Activated naive CD4-positive, alpha-beta T cell treated with anti-CD3 and anti-CD28 coated beads, Interleukin-2, amount 50 U/mL, for 16 hours (primary cell): ENCODE results near the gene MRGPRG.

Source experiments
- DNase-seq: peaks from one replicate; pipeline ENCODE4 v3.0.0-alpha.2; 2020

Gene MRGPRG

DNA sequence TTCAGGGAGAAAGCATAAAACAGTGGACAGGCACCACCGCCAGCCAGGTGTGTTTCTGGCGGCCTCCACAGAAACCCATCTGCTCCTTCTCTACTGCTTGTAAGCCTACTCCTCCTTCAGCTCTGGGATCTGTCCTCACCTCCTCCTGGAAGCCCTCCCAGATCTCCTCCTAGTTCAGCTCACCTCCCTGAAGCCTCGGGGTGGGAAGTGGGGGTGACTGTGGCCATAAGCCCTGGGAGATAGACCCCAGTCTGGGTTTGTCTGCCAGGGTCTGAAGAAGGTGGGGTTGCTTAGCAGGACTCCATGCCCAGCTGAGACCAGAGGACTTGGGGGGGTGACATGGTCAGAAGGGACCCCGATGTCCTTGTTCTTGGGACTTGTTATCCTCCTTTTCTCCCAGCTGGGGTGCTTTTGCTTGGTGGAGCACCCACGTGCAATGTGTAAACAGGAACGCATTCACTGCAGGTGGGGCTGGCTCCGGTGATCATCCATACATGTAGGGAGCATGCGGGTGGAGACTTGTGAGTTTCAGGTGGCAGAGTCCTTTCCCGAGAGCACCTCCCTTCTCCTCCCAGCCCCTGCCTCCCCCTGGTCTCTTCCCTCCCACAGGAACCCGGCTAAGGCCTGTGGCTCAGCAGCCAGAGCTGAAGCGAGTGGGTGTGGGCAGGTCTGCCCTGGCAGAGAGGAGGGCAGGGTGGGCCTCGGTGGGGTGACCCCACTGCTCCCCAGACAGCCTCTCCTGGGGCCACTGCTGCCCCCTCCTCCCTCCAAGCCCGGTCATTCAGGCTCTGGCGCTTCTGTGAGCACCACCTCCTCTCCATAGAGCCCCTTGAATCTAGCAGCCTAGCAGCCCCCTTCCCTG lies 25.9 kb downstream of the MRGPRG start:
- DNase-seq, result no peak

DNA sequence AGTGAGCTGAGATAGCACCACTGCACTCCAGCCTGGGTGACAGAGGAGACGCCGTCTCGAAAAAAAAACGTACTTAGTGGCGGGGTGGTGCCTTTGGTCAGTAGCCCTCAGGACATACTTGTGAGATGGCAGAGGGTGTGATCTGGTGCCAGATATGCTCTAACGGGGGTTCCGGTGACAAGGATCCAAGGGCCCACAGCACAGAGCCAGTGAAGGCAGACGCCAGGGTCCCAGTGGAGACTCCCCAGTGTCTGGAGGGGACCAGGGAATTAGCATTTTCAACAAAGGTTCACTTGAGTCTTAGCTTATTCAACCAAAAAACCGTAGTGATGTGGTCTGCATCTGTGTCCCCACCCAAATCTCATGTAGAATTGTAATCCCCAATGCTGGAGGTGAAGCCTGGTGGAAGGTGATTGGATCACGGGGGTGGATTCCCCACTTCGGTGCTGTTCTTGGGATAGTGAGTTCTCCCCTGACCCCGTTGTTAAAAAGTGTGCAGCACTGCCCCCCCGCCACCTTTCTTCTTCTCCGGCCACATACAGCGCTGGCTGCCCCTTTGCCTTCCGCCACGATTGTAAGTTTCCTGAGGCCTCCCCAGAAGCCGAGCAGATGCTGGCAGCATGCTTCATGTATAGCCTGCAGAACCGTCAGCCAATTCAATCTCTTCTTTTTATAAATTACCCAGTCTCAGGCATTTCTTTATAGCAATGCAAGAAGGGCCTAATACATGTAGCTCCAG lies 26.9 kb downstream of the MRGPRG start:
- DNase-seq, result no peak

DNA sequence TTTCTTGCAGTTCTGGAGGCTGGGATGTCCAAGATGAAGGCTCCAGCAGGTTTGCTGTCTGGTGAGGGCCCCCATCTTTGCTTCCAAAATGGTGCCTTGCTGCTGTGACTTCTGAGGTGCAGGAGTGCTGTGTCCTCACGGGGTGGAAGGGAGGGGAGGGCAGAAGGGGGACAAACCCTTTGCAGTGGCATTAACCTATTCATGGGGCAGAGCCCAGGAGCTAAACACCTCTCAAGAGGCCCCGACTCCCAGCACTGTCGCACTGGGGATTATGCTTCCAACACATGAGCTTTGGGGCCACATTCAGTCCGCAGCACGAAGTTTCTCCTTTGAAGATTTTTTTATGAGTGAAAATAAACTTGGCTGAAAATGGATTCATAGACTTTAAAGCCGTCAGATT lies 28.0 kb downstream of the MRGPRG start:
- peak; percentile 1 for DNase-seq

DNA sequence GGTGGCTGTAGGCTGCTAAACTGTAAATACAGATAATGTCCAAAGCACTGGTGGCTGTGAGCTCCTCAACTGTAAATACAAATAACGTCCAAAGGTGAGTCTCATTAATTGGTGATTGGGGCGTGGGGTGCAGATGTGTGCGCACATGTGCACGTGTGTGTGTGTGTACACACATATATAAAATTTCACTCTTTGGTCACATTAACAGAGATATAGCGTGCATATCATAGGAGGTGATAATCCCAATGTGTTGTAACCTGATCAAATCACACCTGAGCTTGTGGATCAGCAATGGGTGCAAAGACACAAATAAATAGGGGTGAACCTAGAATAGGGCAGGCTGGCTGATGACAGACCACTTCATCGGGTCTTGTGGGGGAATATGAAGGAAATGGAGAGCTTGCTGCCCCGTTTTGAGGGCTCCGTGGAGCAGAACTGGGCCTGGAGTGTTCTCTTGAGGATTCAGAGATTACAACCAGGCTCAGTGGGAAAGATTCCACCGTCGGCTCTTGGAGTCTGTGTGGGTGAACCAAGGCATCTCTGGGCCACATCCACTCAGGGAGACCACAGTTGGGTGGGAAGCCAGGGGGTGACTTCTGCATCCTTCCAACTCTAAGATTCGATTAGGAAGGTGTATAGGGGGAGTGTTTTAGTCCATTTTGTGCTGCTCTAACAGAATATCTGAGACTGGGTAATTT lies 28.6 kb downstream of the MRGPRG start:
- DNase-seq, result no peak

DNA sequence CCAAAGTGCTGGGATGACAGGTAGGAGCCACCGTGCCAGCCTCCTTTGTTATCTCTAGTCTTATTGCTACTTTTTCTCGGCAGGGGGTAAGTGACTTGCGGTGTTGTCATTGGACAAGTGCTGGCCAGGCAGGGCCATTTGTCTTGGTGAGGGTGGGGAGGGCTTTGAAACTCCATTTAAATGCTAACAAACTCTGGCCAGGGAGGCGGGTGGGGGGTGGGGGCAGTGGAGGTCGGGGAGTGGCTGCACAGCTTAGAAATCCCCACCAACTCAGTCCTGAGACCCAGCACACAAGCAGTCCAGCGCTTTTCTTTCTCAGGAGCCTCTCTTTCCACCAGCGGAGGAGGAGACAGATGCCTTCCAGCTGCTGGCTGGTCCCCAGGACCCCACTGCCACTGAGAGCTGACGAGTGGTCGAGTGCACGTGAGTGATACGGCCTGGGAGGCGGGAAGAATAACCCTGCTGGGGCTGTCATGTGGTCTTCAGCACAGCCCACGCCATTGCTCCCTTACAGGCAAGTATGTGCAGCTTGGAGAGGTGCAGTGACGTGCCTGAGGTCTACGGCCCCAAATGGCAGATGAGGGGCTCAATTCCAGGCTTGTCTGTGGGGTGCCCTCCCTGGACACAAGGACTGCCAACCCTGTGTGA lies 29.3 kb downstream of the MRGPRG start:
- peak; percentile 6 for DNase-seq

DNA sequence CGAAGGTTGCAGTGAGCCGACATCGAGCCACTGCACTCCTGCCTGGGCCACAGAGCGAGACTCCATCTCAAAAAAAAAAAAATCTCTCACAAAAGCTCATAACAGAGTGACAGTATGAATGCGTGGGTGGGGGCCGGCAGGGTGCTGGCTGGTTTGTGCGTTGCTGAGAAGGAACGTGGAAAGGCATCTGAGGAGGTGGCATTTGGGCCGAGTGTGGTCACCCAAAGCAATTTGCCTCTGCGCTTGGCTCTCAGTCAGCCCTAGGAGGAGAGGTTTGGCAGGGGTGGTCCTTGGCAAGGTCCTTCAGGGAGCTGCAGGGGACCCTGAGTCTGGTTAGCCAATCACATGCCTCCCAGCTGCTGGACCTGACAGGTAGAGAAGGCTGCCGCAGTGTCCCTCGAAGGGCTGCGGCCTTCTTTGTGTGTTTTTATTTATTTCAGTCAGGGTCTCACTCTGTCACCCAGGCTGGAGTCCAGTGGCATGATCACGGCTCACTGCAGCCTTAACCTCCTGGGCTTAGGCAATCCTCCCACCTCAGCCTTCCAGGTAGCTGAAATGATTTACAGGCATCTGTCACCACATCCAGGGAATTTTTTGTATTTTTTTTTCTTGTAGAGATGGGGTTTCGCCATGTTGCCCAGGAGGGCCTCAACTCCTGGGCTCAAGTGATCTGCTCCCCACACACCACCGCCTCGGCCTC lies 30.0 kb downstream of the MRGPRG start:
- peak; percentile 4 for DNase-seq

DNA sequence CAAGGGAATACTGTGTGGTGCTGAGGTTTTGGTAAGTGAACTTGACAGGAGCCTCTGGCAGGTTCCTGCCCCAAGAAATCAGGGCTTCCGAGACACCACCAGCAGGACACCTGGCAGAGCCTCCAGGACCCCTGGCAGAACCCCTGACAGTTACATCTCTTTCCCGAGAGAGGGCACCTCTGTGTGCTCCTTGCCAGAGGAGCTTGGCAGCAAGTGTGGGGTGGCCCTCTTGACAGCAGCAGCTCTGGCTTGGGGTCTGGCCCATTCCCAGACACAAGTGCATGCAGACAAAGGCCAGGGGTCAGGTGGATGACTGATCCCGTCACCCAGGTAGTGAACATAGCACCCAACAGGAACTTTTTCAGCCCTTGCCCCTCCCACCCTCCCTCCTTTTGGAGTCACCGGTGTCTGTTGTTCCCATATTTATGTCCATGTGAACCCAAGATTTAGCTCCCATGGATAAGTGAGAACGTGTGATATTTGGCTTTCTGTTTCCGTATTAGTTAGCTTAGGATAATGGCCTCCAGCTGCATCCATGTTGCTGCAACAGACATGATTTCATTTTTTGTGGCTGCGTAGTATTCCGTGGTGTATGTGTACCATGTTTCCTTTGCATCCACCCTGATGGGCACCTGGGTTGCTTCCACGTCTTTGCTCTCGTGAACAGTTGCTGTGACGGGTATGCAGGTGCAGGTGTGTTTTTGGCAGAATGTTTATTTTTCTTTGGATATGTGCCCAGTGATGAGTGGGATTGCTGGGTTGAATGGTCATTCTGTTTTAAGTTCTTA lies 32.3 kb downstream of the MRGPRG start:
- DNase-seq, result peak; percentile 4

DNA sequence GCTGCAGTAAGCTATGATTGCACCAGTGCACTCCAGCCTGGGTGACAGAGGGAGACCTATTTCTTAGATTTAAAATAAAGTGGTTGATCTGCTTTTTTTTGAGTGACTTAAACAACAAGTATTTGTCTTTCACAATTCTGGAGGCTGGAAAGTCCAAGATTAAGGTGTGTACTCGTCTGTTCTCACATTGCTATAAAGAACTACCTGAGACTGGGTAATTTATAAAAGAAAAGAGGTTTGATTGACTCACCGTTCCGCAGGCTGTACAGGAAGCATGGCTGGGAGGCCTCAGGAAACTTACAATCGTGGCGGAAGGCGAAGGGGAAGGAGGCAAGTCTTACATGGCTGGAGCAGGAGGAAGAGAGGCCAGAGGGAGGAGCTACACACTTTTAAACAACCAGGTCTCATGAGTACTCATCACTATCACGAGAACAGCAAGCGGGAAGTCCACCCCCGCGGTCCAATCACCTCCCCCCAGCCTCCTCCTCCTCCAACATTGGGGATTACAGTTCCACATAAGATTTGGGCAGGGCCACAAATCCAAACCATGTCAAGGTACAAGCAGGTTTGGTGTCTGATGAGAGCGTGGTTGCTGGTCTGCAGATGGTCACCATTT lies 33.8 kb downstream of the MRGPRG start:
- no peak for DNase-seq

DNA sequence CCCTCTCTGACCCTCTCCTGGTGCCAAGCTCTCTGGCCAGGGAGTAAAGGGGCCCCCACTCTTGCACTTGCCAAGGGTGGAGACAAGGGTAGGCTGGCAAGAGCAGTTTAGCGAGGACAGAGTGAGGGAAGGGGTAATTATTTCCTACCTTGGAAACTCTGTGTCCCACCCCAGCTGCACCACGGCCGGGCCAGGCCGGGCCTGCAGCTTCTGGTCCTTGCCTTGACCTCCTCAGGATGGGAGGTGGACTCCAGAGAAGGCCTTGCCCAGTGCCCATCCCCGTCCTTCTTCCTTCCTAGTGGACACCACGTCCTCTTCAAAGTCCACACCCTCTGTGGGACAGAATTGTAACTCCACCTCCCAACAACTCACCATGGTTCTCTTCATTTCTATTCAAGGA lies 35.1 kb downstream of the MRGPRG start:
- DNase-seq, result peak; percentile 1

DNA sequence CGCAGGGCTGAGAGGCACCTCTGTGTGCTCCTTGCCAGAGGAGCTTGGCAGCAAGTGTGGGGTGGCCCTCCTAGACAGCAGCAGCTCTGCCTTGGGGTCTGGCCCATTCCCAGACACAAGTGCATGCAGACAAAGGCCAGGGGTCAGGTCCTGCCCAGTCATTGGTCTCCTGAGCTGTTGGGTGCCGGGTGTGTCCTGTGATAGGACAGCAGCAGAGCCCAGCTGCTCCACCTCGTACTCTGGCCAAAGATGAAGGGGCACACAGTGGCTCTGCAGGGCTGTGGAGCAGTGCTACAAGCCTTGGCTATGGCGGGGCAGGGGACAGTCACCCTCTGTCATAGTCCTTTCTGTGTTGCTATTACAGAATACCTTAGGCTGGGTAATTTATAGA lies 36.2 kb downstream of the MRGPRG start:
- peak; percentile 4 for DNase-seq

DNA sequence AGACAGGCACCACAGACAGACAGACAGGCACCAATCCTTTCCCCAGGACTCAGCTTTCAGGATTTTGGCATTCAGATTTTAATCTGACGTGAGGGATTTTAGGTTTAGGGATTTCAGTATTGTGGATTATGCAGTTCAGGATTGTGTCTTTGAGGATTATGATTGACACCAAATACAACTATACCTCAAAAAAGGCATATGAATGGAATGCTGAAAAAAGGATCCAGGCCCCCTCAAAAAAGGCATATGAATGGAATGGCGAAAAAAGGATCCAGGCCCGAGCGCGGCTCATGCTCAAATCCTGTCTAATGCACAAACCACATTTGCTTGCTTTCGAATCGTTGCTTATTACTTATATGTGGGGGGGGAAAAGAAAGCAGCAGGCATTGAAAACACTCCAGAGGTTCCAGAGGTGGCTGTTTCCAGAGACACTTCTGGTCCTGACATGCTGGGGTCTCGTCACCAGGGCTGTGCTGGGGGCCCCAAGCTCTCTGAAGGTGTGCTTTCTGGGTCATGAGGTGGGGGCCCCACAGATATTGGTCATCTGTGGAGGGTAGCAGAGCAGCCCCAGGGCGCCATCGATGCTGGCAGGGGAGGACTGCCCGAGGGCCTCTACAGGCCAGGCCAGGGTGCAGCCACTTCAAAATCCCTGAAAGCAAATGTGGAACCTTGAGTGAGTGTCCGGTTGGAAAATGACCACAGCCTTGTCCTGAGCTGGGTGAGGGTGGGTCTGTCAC lies 36.7 kb downstream of the MRGPRG start:
- DNase-seq, result peak; percentile 0

DNA sequence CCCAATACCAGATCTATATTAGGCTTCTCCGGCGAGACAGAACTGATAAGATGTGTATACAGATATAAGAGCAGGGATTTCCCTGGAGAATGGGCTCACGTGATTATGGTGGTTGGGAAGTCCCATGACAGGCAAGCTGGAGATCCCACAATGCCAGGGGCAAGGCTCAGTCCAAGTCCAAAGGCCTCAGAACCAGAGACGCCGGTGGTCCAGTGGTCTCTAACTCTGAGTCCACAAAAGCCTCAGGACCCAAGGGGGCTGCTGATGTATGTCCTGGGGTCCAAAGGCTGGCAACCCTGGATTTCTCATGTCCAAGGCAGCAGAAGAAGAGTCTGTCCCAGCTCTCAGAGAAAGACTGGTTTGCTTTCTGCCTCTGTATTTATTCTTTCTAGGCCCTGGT lies 37.7 kb downstream of the MRGPRG start:
- DNase-seq, result no peak

DNA sequence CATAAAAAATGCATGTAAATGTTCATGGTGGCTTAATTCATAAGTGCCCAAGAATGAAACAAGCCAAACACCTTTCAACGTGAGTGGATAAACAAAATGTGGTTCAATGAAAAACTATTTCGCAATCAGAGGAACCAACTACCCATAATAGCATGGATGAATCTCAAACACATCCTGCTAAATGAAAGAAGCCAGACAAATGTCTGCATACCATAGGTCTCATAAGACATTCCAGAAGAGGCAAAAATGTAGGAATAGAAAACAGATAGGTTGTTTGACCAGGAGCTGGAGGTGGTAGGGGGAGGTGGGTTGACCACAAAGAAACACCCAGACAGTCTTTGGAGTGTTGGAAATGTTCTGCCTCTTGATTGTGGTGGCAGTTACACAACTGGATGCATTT lies 40.3 kb downstream of the MRGPRG start:
- no peak for DNase-seq

DNA sequence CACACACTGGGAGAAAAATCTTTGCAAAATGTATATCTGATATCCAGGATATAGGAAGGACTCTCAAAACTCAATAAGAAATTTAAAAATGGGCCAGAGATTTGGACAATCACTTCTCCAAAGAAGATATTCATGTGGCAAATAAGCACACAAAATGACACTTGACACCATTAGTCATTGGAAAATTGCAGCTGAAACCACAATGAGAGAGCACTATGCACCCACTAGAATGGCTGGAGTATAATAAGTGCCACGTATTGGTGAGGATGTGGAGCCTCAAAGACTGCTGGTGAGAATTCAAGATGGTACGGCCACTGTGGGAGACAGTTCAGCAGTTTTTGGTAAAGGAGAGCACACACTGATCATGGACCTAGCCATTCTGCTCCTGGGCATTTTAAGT lies 40.7 kb downstream of the MRGPRG start:
- no peak for DNase-seq

DNA sequence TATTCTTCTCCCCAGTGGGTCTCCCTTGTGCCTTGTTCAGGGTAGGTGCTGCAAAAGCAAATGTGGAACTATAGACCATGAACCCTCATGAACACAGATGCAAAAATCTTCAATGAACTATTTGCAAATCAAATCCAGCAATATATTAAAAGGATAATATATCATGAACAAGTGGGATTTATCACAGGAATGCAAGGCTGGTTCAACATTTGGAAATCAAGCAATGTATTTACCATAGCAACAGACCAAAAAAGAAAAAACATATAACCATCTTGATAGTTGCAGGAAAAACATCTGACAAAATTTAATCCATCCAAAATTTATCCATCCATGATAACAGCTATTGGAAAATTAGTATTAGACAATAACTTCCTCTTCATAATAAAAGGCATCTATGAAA lies 42.1 kb downstream of the MRGPRG start:
- DNase-seq, result no peak

DNA sequence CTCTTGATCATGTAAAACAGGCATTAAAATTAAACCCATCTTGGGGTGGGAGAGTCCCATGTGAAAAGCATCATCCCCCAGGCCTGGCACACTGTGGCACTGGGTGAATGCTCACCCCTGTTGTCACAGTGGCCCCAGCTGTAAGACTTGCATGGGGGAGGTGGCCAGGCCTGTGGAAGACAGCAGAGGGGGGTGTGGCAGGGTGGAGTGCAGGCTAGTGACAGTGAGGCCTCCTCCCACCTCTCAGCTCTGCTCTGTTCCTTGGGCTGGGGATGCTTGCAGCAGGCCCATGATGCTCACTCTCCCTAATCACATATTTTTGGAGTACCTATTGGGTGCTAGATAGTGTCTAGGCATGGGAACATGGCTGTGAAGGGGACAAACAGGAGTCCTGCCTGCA lies 43.4 kb downstream of the MRGPRG start:
- DNase-seq, result peak; percentile 3

DNA sequence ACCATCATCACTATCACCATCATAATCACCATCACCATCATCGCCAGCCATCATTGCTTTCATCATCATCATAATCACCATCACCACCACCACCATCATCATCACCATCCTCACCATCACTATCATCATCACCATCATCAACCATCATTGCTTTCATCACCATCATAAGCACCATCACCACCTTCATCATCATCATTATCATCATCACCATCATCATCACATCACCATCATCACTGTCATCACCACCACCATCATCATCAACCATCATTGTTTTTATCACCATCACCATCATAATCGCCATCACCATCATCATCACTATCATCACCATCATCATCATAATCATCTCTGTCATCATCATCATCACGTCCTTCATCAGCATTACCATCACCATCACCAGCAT lies 44.2 kb downstream of the MRGPRG start:
- DNase-seq, result no peak

DNA sequence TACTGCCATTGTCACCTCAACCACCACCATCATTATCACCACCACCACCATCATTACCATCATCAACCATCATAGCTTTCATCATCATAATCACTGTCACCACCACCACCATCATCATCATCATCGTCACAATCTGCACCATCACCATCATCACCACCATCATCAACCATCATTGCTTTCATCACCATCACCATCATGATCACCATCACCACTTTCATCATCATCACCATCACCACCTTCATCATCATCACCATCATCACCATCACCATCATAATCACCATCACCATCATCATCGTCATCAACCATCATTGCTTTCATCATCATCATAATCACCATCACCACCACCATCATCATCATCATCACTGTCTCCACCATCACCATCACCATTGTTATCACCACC lies 44.8 kb downstream of the MRGPRG start:
- DNase-seq, result no peak

DNA sequence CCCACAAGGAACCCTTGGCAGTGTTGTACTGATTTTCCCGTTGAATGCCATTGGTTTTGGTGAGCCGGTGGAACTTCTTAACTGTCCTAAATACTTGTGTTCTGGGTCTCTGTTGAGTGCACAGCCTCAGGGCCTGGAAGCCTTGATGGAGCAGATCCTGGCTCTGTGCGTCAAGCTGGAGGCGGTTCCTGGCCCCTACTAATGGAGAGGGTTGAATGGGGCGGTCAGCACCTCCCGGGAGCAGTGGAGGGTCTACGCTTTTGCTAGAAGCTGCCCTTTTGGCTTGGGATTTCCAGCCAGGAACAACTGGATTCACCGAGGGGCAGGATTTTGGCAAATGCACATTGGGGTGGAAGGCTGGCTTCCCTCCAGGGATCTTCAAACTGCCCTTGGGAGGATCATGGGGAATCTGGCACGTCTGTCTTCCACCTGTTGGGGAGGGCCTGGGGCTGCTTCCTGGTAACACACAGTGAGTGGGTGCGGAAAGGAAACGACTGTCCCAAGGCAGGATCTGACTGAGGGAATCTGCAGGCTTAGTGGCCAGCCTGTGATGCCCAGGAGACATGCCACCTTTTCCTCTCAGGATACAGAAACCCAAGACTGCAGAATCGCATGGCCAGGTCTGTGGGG lies 46.6 kb downstream of the MRGPRG start:
- peak; percentile 5 for DNase-seq
